Epidermal melanocyte (primary cell): ENCODE measurements around the gene EBF3.

ENCODE experiments used
- DNase-seq: peaks from one replicate; pipeline ENCODE4 v3.0.0; 2011; ENCODE audit warnings: low spot score; ENCODE audit not compliant: insufficient read length

EBF3 gene

DNA sequence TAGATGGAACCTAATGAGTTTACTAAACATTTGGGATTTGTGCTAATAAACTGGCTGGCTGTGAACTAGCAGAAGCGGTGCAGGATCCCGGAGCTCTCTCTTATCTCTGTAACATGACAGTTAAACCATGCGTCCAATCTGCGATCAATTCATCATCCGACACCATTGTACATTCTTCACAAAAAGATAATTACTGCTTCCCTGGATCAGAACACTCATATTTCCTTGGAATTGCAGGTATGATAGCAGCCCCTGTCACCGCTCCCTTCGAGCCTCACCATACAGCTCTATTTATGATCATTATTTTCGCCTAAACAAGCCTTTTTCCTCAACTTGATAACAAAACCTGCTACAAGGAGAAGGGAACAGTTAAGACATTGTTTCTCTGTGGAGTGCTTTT, 18.5 kb downstream of the EBF3 start:
- DNase-seq, result no peak

DNA sequence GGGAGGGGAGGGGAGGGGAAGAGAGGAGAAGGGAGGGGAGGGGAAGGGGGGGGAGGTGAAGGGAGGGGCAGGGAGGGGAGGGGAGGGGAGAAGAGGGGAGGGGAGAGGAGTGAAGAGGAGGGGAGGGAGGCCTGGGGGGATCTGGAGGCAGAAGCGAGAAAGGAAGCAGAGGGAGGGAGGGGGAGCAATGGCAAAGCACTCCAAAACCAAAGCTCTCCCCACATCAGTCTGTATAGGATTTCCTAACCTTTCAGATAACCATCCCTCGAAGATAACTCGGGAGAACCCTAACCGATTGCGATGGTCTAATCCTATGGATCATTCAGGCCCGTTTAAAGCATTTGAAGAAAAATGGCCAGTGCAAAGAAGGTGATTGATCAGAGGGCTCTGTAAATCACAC, 19.0 kb downstream of the EBF3 start:
- DNase-seq, result no peak

DNA sequence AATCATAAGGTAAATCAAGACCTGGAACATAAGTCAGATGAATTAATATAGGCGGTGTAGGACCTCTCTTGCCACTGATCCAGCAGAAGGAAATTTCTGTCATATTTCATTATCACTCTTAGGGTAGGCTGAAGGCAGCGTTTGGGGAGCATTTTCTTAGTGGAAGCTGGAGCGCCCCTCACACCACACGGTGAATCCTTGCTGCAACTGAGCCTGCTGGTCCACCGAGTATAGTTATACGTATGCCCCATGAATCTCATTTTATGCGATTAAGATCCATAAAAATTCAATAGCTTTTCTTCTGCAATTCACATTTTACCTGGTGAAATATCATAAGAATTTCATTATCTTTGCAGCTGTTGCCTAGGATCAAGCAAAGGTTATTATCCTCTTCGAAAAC, 19.6 kb downstream of the EBF3 start:
- DNase-seq, result no peak

DNA sequence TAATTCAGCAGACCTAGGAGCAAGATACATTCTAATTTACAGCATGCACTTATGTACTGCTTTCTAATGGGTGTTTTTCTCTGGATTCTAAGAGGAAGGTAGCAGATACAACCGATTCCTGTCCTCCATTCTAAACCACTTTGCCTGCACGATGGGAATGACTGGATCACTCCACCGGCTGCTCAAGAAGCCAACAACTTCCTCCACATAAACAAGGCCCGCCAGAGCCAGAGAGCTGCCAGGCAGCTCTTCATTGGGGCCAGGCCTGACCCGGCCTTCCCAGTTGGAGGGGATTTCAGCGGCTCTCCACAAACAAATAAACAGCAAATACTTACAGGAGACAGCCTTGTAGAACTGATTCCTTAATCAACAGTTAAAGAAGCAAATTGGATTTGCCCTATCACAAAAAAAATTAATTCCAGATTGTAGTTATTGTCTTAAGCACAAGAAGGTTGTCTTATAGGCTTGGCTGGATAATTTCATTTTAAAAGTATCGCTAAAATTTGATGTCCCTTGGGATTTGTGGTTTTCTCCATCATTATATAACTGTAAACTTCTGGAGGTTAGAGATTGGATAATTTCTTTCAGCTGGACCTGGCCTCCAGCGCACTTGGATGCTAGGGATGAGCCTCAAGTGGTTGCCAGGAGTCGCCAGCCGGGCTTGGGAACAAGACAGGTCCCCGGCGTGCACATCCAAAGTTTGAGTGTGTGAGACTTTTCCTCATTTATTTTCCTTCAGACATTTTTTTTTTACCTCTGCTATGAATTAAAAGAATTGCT, 20.9 kb downstream of the EBF3 start:
- no peak for DNase-seq

DNA sequence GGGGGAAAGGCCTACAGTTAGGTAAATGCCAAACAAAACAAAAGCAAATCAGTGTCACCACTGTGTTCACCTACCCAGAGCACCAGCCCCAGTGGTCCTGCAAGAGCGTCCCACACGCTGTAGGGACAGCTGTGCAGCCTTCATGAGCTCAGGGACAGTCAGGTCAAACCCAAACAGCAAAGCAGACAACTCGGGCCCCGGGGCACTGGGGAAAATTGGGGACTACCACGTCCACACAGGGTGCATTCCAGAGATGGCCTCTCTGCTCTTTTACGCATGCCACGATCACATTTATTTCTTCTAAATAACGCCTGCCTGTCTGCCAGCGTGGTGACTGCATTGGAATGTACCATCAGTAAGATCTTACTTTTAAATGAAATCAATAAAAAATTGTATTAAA, 21.7 kb downstream of the EBF3 start:
- no peak for DNase-seq

DNA sequence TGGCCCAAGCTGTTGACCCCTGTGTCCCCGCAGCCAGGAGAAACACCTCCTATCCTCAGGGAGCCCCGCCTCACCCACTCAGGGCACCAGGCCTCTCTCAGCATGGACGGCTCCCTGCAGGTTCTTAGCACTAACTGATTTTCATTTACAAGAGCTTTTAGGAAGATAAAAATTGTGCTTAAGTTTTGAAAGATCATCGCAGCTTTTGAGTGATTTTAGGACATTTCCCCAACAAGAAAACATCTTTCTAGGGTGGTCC, 22.1 kb downstream of the EBF3 start:
- DNase-seq, result no peak

DNA sequence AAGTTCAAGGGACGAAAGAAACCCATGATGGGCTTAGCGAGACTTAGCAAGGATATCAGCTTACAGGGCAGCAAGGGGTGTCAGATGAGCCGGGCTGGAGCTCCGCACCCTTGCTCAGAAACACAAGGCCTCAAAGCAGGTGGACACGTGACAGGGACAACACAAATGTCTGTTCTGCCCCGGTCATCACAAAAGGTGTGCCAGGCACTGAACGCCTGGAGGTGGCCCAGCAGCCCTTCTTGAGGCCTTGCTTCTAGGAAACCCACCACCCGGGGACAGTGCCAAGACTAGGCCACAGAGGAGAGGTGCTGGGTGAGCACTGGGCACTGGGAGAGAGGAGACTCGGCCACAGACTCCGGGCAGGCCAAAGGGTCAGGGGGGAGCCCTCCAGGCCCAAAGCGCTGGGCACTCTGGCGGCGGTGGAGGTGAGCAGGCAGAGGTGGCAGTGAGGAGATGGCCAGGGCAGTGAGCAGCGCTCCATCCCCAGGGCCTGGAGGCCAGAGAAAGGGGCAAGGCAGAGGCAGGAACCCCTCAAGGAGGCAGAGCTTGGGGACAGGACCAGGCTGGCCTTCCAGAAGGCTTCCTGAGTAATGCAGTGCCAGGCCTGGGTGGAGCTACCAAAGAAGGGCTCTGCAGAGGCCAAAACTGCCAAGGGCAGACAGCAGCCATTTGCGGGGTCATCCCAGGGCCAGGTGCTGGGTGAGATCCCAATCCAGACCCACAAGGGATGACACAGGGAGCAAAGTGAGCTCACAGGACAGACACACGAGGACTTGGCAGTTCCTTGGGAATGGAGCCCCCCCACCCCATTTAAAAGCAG, 22.7 kb downstream of the EBF3 start:
- no peak for DNase-seq

DNA sequence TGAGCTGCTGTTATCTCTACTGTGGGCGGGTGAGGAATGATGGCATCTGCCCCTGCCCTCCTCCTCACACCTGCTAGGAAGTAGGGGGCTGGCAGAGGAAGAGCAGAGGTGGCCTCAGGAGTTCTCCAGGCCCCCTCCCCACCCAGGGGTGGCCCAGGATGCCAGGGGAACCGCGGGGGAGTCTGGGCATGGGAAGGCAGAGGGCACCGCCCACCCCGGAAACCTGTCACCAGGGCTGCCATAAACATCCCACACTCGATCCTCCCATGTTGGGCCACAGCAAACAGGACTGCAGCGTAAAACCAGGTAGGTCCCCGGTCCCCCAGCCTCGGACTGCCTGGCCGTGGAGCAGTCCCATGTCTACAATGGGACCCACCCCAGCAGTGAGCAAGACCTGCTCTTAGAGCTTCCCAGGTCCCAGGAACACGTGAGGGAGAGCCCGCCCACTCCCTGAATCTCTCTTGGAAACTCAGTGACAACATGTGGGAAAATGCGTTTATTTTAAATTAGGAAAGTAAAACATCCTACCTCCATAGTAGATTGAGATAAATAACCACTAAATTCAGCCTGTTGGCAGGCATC, 23.4 kb downstream of the EBF3 start:
- DNase-seq, result no peak

DNA sequence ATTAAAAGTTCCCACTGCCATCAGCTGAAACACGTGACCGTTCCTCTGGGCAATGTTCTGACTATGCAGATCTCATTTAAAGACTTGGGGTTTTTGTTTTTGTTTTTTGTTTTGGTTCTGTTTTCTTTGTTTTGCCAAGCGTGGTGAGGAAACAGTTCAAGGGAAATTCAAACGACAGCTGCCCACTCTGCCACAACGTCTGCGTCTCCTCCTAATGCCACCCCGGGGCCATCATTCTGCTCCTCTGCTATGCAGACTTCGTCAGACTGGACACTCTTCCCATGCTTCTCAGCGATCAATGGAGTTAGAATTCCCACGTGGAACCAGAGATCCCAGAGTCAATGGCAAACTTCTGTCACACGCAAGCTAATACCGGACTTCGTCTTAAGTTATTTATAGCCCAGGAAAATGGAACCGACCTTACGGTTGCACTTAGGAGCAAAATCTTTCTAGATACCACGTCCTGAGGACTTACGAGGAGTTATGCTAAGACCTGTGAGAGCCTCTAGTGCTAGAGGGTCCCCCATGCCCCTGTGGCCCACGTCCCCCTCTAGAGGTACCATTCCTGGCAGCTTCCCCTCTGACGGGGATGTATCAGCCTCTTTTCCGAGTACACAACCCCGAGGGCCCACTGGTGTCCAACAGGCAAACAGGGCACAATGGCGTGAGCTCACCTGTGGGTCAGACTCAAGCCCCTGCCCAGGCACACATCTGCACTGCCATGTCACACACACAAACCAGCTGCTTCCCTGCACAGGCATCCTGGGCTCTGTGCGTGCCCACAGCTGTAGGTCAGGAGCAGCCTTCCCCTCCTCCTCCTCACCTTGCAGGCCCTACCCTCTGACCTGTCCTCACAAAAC, 24.4 kb downstream of the EBF3 start:
- DNase-seq, result no peak

DNA sequence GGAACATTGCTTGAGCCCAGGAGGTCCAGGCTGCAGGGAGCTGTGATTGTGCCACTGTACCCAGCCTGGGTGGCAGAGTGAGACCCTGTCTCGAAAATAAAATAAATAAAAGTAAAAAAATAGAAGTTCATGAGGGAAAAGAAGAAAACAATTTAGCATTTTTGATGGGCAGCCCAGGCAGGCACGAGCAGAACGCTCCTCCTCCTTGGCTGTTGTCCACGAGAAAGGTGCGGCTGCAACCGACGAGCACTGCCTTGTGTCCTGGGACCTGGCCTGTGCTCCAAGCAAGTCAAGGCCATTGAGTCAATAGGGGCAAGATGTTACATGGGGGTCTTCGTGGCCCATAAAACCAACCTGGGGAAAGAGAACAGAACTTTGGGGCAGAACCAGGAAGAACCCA, 25.6 kb downstream of the EBF3 start:
- DNase-seq, result no peak

DNA sequence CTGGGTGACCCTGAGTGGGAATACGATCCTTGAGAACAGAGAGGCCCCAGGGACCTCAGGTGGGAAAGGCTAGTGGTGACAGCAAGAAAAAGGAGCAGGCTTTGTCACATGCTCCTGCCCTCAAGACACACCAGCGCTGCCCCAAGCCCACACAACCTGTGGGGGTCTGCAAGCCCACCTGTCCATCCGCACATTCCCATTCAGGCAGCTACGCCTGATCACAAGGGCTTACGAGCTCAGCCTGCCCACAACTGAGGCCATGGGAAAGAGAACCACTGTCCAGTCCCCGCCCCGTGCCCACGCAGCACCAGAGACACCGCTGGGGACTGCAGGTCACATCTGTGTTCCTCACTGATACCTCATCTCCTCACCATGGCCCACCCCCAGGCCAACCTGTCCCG, 26.7 kb downstream of the EBF3 start:
- no peak for DNase-seq

DNA sequence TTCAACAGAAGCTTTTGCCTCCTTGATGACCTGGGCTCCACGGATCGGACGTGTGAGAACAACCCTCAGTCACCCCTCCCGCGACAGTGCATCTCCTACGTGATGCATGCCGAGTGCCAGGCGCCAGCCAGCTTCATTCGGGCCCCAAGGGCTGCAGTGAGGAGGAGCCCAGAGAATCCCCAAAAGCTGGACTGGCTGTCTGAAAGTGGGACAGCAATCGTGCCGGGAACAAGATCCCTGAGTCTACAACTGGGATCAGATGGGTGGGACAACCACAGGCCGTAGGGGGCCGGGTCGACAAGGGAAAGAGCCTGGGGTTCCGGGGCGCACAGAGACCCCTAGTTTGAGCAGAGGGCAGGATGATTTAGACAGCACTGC, 27.2 kb downstream of the EBF3 start:
- no peak for DNase-seq

DNA sequence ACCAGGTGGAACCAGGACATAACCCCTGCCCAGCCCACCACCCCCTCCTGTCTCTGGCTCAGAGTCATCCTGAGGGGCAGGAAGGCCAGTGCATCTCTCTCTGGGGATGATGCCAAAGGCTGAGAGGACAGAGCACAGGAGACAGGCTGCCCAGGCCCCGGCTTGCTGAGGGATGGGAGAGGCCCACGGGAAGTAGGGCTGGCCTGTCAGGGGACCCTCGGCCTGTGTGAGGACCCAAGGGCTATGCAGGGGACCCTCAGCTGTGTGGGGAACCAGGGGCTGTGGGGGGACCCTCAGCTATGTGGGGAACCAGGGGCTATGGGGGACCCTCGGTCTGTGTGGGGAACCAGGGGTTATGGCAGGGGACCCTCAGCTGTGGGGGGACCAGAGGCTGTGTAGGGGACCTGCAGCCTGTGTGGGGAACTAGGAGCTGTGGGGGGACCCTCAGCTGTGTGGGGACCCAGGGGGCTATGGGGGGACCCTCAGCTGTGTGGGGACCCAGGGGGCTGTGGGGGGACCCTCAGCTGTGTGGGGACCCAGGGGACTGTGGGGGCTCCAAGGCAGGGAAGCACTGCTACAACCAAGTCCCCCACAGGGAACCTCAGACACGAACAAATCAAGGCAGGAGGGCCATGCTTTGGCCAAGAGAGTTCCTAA, 27.7 kb downstream of the EBF3 start:
- DNase-seq, result no peak

DNA sequence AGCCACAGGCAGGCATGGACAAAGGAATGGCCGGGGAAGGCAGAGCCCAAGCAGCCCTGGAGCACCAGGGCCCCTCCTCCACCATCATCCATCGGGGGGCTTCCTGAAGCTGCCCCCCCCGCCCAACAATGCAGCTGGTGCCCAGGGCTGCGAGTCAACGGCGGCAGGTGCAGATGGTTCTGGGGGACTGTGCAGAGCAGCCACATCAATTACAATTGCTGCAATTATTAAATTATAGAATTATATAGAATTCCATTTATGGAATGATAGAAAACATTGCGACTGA, 28.3 kb downstream of the EBF3 start:
- no peak for DNase-seq

DNA sequence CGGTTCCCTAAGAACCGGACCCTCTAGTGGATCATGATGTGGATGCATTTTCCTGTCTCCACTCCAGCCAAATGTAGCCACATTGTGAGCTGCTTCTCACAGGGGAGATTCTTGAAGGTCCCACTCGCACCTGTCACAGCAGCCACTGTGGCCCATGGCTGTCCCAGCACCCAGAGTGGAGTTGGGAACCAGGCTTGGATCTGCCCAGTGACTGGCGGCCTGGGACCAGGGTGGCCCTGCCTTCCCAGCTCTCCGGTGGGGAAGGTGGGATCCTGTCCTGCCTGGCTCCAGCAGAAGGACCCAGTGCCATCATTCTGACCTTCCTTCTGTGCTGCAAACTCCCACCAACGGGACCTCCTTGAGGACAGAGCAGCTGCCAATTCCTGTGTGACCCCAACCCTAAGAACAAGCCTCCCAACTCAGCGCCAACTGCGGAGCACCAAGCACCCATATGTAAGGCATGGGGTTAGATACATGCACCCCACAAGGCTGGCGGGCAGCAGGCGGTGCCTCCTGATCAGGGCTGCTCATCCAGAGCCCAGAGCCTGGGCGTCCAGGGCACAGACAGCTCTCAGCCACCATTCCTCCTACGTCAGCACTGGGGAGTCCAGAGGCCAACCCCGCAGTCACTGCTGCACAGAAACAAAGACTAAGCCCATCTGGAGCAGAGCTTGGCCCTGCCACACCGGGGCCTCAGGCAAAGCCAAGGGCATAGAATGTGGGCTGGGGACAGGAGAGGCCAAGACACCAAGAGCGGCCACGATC, 28.8 kb downstream of the EBF3 start:
- no peak for DNase-seq

DNA sequence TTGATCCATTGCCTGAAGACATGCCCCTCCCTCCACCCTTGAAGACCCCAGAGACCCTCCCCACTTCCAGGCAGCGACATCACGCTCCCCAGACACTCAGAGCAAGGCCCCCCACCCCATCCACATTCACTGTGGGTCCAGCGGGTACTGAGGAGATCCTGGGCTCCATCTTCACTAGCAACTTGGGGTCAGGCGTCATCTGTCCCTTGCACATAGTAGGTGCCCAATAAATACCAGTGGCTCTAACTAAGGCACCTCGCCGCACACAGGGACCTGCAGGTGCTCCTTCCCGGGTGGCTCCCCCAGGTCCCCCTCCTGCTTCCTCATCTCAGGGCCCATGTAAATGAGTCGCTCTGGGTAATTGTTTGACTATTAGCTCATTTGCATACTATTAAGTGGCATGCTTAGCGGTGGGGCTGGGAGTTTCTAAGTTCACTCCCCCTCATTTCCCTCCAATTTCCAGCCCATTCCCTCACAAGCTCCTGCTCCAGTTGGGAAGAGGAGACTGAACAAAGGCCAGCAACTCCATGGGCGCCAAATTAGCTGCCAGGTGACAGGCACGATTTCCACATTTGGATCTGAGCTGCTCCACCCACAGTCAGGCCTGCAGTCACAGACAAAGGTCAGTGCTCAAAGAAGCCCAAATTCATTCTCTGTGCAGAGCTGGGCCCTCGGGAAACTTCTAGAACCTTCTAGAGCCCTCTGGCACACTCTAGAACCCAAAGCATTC, 29.7 kb downstream of the EBF3 start:
- DNase-seq, result no peak

DNA sequence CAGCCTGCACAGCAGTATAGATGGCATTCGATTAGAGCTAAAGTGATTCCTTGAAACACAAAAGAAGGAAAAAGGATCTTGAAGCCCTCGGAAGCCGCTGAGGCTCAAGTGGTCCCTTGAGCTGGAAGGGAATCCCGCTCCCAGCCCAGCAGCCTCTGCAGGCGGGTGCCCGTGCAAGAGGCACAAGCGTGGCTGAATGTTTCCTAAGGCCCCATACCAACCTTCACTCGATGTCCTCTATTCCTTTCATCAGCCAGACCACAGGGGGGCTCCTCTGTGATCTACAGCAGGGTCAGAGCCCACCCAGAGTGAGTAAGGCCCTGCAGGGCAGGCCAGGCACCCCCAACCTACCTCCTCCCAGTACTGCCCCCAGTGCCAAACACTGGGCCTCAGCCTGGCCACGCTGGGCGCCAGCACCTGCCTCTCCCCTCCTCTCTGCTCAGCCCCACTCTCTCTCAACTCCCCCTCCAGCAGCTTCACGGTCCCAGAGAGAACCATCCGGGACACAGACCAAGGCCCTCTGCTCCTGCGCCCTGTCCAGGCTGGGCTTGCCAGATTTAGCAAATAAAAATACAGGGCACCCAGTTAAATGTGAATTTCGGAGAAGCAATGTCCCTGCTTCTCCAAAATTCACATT, 30.5 kb downstream of the EBF3 start:
- DNase-seq, result no peak

DNA sequence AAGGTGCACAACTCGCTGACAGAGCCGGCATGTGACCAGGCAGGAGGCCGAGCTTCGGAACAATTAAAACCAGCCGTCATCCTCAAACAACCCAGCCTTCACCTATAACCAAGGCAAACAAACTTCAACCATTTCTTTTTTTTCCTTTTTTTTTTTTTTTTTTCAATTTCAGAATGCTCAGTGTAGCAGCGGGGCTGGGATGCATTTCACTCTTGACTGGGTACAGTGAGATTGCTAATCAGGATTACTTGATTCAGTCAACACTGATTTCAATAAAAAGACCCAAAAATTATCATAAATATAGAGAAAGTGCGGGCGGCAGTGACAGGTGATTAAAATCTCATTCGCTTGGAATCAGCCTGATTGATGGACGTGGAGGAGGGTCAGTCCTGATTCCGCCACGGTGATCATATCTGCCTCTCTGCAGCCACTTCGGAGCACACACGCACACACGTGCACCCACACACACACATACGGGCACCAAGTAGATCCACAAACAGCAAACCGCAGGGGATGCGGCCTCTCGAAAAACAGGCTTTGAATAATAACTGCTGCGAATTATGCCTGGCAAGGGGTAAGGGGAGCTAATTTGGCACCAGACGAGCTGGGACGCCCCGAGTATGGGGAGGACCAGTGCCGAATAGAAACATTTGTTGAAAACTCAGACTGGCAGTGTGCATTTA, 31.2 kb downstream of the EBF3 start:
- no peak for DNase-seq

DNA sequence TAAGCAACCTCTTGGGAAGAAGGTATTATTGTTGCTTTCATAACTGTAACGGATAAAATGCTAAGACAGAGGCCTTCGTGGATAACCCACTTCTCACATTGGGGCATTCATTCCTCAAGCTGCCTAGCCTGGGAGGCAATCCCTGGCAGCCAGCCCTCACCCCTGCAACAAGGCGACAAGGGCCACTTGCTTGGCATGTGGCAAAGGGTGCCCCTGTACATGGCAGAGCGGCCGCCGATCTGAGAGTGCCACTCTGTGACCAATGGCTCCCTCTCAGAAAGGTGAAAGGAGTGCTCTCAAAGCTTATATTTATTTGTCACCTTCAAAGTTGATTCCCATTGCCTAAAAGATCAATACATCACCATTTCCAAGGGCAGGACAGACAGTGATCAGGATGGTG, 31.9 kb downstream of the EBF3 start:
- no peak for DNase-seq
